AG10803 (cell line): ENCODE measurements around the gene STK32B.

ENCODE experiments used
- DNase-seq: peaks from one replicate; pipeline ENCODE4 v3.0.0; 2010; ENCODE audit warnings: low read depth
- H3K4me3 ChIP-seq: 2 replicates; pipeline ENCODE4 v1.5.1; 2011; ENCODE audit warnings: mild to moderate bottlenecking, low read length, control low read depth
- TF ChIP-seq, protein P1 (sequence below): conservative IDR thresholded peaks from 2 replicates; pipeline ENCODE4 v1.5.1; 2011; ENCODE audit warnings: mild to moderate bottlenecking, low read length, control low read depth, inconsistent platforms

STK32B gene

DNA sequence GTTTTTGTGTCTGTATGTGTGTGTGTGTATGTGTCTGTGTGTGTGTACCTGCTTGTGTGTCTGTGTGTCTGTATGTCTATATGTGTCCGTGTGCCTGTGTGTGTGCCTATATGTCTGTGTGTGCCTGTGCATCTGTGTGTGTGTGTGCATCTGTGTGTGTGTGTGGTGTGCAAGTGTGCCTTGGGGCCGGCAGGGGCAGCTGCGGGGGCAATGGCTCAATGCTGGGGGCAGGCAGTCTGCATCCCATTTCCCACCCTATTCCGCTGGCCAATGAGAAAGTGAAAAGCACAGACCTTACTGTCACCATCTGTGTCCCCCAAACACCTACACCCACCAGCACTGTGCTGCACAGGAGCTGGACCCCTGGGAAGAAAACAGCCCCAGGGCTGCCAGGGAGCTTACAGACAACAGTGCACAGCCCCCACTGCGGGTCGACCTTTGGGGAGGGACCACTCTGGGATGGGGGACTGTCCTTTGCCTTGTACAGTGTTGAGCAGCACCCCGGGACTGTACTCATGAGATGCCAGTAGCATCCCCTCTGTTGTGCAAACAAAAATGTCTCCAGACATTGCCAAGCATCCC, 411.1 kb downstream of the STK32B start:
- TF ChIP-seq, protein P1, sequence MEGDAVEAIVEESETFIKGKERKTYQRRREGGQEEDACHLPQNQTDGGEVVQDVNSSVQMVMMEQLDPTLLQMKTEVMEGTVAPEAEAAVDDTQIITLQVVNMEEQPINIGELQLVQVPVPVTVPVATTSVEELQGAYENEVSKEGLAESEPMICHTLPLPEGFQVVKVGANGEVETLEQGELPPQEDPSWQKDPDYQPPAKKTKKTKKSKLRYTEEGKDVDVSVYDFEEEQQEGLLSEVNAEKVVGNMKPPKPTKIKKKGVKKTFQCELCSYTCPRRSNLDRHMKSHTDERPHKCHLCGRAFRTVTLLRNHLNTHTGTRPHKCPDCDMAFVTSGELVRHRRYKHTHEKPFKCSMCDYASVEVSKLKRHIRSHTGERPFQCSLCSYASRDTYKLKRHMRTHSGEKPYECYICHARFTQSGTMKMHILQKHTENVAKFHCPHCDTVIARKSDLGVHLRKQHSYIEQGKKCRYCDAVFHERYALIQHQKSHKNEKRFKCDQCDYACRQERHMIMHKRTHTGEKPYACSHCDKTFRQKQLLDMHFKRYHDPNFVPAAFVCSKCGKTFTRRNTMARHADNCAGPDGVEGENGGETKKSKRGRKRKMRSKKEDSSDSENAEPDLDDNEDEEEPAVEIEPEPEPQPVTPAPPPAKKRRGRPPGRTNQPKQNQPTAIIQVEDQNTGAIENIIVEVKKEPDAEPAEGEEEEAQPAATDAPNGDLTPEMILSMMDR = no peak
- DNase-seq = no peak

DNA sequence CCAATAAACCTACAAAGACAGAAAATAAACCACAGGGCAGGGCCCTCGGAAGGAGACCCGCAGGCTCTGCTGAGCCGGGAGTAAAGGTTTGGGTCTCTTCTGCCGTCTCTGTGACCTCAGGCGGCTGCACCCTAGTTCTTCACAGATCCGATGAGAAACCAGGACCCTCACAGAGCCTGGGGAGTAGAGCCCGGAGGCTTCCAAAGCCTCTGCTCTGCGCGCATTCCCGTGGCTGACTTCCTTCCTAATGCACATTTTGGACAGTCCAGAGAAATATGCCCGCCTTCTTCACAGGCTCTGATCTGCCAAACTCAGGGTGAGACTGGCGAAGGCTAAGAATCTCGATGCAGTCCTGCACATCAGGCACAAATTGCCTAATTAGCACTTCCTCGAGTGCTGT, 411.6 kb downstream of the STK32B start:
- DNase-seq = no peak
- no peak overlapping the region for H3K4me3 ChIP-seq
- TF ChIP-seq, protein P1 = no peak

More for the DNA sequence above, 411.1 kb downstream of the STK32B start:
- H3K4me3 ChIP-seq = no peak overlapping the region

DNA sequence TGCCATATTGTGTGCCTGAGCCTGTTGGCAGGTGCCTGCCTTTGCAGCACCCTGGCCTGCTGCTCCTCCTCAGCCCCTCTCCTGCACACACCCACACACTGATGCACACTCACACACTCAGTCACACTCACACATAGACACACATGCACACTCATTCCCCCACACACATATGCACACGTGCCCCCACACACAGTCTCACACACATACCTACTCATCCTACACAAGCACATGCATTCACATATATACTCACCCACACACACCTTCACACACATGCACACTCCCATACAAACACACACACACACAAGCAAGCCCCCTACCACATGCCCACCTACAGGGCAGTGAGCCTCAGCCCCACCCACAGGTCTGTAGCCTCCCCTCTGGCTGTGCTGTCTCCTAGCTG, 412.1 kb downstream of the STK32B start:
- TF ChIP-seq, protein P1 = no peak
- H3K4me3 ChIP-seq = no peak overlapping the region
- no peak for DNase-seq

DNA sequence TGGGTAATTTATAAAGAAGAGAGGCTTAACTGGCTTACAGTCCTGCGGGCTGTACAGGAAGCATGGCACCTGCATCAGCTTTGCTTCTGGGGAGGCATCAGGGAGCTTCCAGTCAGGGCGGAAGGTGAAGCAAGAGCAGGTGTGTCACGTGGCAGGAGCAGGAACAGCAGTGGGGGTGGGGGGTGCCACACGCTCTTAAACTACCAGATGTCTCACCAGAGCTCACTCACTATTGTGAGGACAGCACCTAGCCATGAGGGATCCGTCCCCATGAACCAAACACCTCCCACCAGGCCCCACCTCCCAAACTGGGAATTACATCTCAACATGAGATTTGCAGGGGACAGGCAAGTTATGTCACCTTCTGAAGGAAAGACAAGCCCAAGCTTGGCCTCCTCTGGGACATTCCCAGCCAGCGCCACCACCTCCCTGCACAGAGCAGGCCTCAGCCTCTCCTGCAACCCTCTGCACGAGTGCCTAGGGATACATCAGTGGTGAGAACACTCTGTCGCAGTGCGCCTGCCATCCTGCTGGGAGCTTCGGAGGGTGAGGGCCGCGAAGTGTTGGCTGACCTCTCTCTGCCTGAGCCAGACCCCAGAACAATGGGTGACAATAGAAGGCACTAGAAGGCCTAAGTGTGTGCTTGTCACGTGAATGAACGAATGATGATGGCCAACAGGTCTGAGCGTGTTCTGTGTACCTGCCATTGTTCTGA, 412.8 kb downstream of the STK32B start:
- no peak overlapping the region for H3K4me3 ChIP-seq
- DNase-seq = no peak
- TF ChIP-seq, protein P1 = no peak

DNA sequence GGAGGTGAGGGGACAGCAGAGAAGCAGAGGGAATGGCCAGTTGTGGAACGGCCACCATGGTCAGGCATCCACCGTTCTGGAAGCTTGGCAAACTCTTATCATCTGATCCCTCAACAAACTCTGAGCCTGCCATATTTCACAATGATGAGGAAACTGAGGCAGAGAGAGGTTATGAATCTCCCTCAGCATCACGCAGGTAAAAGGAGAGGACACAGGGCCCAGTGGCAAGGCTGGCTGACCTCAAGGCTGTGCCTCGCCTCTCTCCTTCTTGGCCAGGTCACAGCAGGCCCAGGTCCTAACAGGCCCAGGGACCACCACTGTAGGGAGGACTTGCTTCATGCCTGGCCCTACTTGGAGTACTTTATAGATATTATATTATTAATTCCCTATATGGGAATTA, 414.2 kb downstream of the STK32B start:
- DNase-seq = no peak
- TF ChIP-seq, protein P1 = no peak
- no peak overlapping the region for H3K4me3 ChIP-seq

DNA sequence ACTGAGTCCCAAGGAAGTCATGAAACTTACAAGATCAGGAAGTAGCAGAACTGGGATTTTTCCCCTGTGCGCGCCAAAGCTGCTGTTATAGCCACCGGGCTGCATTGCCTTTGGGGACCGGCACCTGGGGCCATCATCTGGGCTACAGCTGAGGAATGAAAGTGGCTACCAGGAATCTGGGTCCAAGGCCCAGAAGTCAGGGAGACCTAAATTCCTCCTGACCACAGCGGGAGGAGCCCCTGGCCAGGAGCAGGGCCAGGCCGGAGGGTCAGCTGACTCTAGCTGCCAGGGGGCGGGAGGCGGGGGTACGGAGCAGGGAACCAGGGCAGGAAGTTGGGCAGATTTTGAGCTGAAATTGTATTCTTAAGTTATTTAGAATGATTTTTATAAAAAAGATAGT, 414.7 kb downstream of the STK32B start:
- TF ChIP-seq, protein P1 = no peak
- peak; percentile 15 for DNase-seq
- no peak overlapping the region for H3K4me3 ChIP-seq

DNA sequence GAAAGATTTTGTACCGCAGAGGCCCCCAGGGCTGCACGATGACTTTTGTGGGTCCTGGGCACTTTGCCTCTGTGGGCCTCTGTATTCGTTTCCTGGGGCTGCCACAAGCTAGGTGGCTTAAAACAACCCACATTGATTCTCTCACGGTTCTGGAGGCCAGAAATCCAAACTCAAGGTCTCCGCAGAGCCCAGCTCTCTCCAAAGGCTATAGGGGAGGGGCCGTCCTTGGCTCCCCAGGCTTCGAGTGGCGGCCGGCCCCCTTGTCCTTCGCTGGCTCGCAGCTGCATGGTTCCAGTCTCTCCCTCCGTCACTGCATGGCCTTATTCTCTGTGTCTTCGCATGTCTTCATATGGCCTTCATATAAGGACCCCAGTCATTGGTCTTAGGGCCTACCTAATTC, 415.8 kb downstream of the STK32B start:
- no peak for DNase-seq
- H3K4me3 ChIP-seq = no peak overlapping the region

More for the DNA sequence above, 415.8 kb downstream of the STK32B start:
- TF ChIP-seq, protein P1 = no peak
